GM12801 (cell line): ENCODE results near the gene WNK2.

Experiments used
- CTCF ChIP-seq: IDR thresholded peaks from one replicate; pipeline ENCODE4 v1.5.1; 2011; ENCODE audit warnings: control low read depth; ENCODE audit not compliant: insufficient read length; ENCODE audit errors: extremely low read depth

Gene WNK2

GRCh38 chr9:93306579-93307091 is 122.7 kb downstream of the WNK2 start:
- no peak for TF ChIP-seq CTCF

- no peak for TF ChIP-seq CTCF
Observed at GRCh38 chr9:93307468-93308157, 123.7 kb downstream of the WNK2 start.

GRCh38 chr9:93308158-93308602 is 124.2 kb downstream of the WNK2 start:
- TF ChIP-seq CTCF: no peak

GRCh38 chr9:93308676-93309075 is 124.7 kb downstream of the WNK2 start:
- TF ChIP-seq CTCF: no peak

- no peak for TF ChIP-seq CTCF
Observed at GRCh38 chr9:93309889-93310425, 126.0 kb downstream of the WNK2 start.

GRCh38 chr9:93315118-93315517 is 131.2 kb downstream of the WNK2 start:
- no peak for TF ChIP-seq CTCF

GRCh38 chr9:93315960-93316359 is 132.0 kb downstream of the WNK2 start:
- no peak for TF ChIP-seq CTCF
